ENCODE measurements around the gene NUP210L.
"Not testable (repeated sequence)": the region's sequence is repeated elsewhere in the genome, so short reads cannot be mapped to it uniquely, and the experiment has no call there.

DNA sequence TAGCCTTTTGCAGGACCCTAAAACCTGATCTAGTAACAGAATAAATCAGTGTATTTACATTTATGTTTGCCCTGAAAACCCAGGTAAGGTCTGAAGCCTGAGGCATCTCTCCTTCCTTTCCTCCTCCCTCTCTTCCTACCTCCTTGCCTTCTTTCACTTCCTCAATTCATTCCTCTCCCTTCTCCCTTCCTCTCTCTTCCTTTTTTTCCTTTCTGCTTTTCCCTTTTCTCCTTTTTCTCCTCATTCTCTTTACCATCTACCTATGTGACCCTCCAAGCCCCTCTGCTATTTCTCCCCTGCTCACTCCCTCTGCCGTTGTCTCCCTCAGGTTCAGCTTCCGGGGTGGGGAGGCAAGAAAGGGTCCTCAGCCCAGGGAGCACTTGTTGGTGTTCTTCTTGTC lies 173.1 kb downstream of the NUP210L start:
- not testable (repeated sequence) for TF ChIP-seq WHSC1 (IDR thresholded peaks at IDR 0.05; ENCODE audit: low read length); ZNF174 (CRISPR knock-in tag; IDR thresholded peaks at IDR 0.05); CREB1 (IDR thresholded peaks at IDR 0.05); CREB1 (CRISPR knock-in tag; IDR thresholded peaks at IDR 0.05); PML (IDR thresholded peaks at IDR 0.05; ENCODE audit: low read length)
- TF ChIP-seq, protein P1, sequence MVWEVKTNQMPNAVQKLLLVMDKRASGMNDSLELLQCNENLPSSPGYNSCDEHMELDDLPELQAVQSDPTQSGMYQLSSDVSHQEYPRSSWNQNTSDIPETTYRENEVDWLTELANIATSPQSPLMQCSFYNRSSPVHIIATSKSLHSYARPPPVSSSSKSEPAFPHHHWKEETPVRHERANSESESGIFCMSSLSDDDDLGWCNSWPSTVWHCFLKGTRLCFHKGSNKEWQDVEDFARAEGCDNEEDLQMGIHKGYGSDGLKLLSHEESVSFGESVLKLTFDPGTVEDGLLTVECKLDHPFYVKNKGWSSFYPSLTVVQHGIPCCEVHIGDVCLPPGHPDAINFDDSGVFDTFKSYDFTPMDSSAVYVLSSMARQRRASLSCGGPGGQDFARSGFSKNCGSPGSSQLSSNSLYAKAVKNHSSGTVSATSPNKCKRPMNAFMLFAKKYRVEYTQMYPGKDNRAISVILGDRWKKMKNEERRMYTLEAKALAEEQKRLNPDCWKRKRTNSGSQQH (CRISPR knock-in tag; IDR thresholded peaks at IDR 0.05) = not testable (repeated sequence)

Data from K562 (cell line).